BE2C (cell line): Measurements from ENCODE around the gene SNX20.
A peak's percentile ranks its signal among the peaks of the same experiment; 100 is the strongest.

ENCODE experiments used
- DNase-seq: peaks from one replicate; pipeline ENCODE4 v3.0.0-alpha.2; 2020
- H3K27me3 ChIP-seq: fragments of 250-450 bp; sonication (Bioruptor Pico); 2 replicates; pipeline ENCODE4 v1.5.1; 2020; ENCODE audit warnings: mild to moderate bottlenecking
- H3K36me3 ChIP-seq: fragments of 250-450 bp; sonication (Bioruptor Pico); 2 replicates; pipeline ENCODE4 v1.5.1; 2020; ENCODE audit warnings: mild to moderate bottlenecking
- H3K4me1 ChIP-seq: fragments of 250-450 bp; sonication (Bioruptor Pico); 2 replicates; pipeline ENCODE4 v1.5.1; 2020
- H3K4me3 ChIP-seq: 2 replicates; pipeline ENCODE4 v1.5.1; 2011; ENCODE audit warnings: low read depth, low read length
- H3K9me3 ChIP-seq: fragments of 250-450 bp; sonication (Bioruptor Pico); 2 replicates; pipeline ENCODE4 v1.5.1; 2020
- TF ChIP-seq, protein P1 (sequence below): IDR thresholded peaks from 2 replicates; pipeline ENCODE4 v1.5.1; 2012; ENCODE audit warnings: mild to moderate bottlenecking, low read depth, low read length

SNX20 gene

DNA sequence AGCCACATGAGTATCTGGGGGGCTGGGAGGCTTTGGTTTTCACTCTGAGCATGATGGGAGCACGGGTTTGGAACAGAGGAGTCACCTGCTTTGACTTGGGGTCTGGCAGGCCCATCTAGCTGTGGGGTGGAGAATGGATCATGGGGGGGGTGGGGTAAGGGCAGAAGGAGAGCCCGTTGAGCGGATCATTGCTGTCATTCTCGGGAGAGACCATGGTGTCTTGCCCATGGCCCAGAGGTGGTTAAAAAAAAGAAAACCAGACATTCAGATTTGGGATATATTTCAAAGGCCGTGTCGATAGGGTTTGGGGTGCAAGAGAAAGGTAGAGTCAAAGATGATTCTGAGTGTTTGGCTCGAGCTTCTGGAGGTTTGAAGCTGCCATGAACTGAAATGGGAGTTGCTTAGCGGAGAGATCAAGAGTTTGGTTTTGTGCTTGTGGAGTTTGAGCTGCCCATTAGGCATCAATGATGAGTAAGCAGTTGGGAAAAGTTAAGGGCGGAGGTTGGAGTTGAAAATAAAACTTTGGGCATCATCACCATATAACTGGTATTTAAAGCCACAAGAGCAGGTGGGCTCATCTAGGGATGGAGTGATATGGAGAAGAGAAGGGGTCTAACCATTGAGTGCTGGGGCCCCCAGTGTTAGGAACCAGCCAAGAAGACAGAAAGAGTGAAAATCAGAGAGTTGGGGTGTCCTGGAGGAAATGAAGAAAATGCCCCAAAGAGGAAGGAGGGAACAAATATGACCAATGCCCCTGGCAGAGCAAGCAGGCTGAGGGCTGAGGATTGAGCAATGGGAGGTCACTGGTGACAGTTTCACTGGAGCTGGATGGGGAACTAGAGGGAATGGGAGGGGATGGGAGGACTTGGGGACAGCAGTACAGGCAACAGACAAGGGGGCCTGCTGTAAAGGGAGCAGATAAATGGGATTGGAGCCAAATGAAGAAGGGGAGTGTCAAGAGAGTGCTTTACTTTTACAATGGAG, 14.2 kb upstream of the SNX20 start:
- H3K4me1 ChIP-seq: no peaks in the 10 kb centered on the region
- TF ChIP-seq, protein P1, sequence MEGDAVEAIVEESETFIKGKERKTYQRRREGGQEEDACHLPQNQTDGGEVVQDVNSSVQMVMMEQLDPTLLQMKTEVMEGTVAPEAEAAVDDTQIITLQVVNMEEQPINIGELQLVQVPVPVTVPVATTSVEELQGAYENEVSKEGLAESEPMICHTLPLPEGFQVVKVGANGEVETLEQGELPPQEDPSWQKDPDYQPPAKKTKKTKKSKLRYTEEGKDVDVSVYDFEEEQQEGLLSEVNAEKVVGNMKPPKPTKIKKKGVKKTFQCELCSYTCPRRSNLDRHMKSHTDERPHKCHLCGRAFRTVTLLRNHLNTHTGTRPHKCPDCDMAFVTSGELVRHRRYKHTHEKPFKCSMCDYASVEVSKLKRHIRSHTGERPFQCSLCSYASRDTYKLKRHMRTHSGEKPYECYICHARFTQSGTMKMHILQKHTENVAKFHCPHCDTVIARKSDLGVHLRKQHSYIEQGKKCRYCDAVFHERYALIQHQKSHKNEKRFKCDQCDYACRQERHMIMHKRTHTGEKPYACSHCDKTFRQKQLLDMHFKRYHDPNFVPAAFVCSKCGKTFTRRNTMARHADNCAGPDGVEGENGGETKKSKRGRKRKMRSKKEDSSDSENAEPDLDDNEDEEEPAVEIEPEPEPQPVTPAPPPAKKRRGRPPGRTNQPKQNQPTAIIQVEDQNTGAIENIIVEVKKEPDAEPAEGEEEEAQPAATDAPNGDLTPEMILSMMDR: no peak
- H3K9me3 ChIP-seq: no peaks in the 10 kb centered on the region
- no peak for DNase-seq
- H3K4me3 ChIP-seq: no peak overlapping the region
- H3K27me3 ChIP-seq: no peaks in the 10 kb centered on the region
- no peaks in the 10 kb centered on the region for H3K36me3 ChIP-seq

DNA sequence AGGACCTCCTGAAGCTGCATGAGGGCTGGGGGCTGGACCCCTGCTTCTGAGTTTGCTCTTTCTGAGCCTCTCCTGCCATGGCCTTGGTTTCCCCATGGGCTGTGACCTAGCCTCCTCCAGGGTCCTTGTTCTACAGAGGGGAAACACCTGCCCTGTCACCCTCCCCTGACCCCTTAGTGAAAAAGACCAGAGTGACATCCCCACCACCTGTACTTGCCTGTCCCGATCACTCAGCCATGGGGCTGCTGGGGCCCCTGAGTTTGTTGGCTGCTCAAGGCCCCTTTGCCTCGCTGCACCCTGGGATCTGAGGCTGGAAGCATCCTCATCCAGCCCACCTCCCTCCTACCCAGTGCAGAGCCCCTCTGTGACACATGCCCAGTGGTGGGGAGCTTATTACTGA, 13.1 kb upstream of the SNX20 start:
- H3K4me1 ChIP-seq: no peaks in the 10 kb centered on the region
- no peaks in the 10 kb centered on the region for H3K9me3 ChIP-seq
- H3K4me3 ChIP-seq: no peak overlapping the region
- TF ChIP-seq, protein P1: no peak
- H3K36me3 ChIP-seq: no peaks in the 10 kb centered on the region
- no peaks in the 10 kb centered on the region for H3K27me3 ChIP-seq
- DNase-seq: no peak

DNA sequence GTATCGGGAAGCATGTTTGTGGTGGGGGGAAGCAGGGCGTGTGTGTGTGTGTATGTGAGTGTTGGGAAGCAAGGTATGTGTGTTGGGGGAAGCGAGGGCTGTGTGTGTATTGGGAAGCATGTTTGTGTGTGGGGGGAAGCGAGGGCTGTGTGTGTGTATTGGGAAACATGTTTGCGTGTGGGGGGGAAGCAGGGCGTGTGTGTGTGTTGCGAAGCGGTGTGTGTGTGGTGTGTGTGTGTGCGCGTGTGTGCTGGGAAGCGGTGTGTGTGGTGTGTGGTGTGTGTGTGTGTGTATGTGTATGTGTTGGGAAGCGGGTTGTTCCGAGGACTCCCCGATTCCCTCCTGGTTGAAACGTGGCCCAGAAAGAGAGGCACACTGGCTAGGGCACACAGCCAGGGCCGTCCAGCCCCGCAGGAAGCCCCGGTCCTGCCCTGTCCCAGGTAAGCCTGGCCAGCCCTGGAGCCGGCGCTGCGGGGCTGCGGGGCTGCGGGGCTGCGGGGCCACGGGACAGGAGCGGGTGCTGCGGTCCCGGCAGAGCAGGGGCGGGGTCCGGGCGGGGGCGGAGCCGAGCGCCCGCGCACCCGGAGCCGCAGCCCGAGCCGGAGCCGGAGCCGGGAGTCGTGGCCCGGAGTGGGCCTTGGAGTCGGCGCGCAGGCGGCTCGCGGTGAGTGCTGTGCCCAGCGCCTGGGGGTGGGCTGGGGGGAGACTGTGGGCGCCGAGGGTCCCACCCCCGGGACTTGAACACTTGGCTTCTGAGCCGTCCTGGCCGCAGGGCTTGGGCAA, 12.1 kb upstream of the SNX20 start, which contains the start of gene NOD2:
TSS of gene NOD2 (plus strand) at position 608 of the 783 bp plus-strand sequence. CDS start 5,890 bp downstream, outside the sequence.
- no peaks in the 10 kb centered on the region for H3K4me1 ChIP-seq
- TF ChIP-seq, protein P1: no peak
- no peaks in the 10 kb centered on the region for H3K36me3 ChIP-seq
- H3K27me3 ChIP-seq: no peaks in the 10 kb centered on the region
- H3K9me3 ChIP-seq: no peaks in the 10 kb centered on the region
- H3K4me3 ChIP-seq: peak within 1 kb of the TSS; percentile 14; the same call in 1 of the 2 replicates
- DNase-seq: no peak

DNA sequence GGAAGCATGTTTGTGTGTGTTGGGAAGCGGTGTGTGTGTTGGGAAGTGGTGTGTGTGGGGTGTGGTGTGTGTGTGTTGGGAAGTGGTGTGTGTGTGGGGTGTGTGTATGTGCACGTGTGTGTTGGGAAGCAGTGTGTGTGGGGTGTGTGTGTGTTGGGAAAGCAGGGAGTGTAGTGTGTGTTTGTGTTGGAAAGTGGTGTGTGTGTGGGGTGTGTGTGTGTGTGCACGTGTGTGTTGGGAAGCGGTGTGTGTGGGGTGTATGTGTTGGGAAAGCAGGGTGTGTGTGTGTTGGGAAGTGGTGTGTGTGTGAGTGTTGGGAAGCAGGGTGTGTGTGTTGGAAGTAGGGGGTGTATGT, 11.5 kb upstream of the SNX20 start:
- H3K36me3 ChIP-seq: no peaks in the 10 kb centered on the region
- no peaks in the 10 kb centered on the region for H3K27me3 ChIP-seq
- no peaks in the 10 kb centered on the region for H3K9me3 ChIP-seq
- no peak for DNase-seq
- H3K4me1 ChIP-seq: no peaks in the 10 kb centered on the region
- TF ChIP-seq, protein P1: no peak
- no peak overlapping the region for H3K4me3 ChIP-seq

DNA sequence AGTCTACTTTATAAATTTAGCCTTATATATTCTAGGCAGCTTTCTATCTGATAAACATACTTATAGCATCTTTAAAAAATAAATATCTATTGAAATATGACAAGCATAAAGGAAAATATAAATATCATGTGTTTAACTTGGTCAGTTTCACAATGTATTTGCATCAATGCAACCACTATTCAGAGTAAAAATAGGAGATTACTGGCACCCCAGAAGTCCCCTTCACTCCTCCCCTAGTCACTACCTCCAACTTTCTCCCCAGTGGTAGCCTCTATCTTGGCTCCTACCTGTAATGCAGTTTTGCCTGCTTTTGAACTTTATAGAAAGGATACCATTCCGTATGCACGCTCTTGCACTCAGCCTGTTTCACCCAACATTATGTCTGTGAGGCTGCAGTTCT, 9.1 kb upstream of the SNX20 start:
- Histone ChIP-seq H3K4me1 (no peaks in the 10 kb centered on the region), H3K4me3 (no peak overlapping the region), H3K27me3 (no peaks in the 10 kb centered on the region), H3K36me3 (no peaks in the 10 kb centered on the region), H3K9me3 (no peaks in the 10 kb centered on the region)
- DNase-seq: no peak
- TF ChIP-seq, protein P1: no peak
